Globus pallidus (tissue), 1 donor: ENCODE data around the gene ANKRD13B.

ENCODE experiments used
- DNase-seq: peaks from one replicate; pipeline ENCODE4 v3.0.0-alpha.2; 2015; ENCODE audit warnings: low spot score

Gene ANKRD13B

GRCh38 chr17:29581583-29582253 lies 11.2 kb upstream of the ANKRD13B start:
- DNase-seq: peak; percentile 8

- DNase-seq: no peak
Measured at GRCh38 chr17:29582254-29582765, 10.6 kb upstream of the ANKRD13B start.

GRCh38 chr17:29582772-29583171 lies 10.2 kb upstream of the ANKRD13B start:
- DNase-seq: peak; percentile 92

DNA sequence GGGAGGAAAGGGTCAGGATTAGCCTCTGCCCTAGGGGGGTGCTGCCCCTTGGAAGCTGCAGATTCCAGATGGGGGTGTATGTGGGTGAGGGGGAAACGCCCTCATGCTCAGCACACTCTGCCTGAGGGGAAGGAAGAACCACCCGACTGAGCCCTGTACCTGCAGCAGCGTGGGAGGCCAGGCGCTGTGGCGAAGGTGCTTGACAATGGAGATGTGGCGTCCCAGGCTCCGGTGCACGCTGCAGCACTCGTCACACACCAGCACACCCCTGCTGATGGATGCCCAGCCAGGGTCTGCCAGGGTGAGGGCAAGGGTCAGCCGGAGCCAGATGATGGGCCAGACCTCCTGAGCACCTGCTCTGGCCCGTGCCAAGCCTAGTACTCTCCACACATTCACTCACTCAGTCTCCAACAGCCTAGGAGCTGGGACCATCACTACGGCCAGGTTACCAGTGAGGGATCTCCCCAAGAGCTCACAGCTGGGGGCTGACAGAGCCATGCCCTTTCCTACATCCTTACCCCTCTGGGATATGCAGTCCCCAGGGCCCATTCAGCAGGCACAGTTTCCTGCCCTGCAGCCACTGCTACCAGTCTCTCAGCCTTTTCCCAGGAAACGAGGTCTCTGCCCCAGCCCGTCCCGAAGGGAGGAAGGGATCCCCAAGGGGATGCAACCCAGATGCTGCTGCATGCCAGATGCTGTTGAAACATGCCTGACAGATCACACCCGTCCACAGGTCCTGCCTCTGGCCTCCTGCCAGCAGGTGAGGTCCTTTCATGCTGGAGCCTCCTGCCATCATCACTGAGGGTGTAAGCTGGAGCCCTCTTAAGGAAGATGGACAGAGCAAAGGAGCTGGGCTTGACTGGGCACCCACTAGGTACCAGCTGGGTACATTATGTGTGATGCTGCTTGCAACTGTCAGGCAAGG lies 9.3 kb upstream of the ANKRD13B start:
- peak; percentile 27 for DNase-seq

GRCh38 chr17:29584452-29585079 lies 8.4 kb upstream of the ANKRD13B start:
- DNase-seq: peak; percentile 87

- no peak for DNase-seq
Measured at GRCh38 chr17:29585080-29585751, 7.7 kb upstream of the ANKRD13B start.

GRCh38 chr17:29586676-29587469 lies 6.1 kb upstream of the ANKRD13B start:
- DNase-seq: no peak

GRCh38 chr17:29587591-29587990 lies 5.3 kb upstream of the ANKRD13B start:
- no peak for DNase-seq

- DNase-seq: no peak
Measured at GRCh38 chr17:29588017-29588561, 4.8 kb upstream of the ANKRD13B start.

DNA sequence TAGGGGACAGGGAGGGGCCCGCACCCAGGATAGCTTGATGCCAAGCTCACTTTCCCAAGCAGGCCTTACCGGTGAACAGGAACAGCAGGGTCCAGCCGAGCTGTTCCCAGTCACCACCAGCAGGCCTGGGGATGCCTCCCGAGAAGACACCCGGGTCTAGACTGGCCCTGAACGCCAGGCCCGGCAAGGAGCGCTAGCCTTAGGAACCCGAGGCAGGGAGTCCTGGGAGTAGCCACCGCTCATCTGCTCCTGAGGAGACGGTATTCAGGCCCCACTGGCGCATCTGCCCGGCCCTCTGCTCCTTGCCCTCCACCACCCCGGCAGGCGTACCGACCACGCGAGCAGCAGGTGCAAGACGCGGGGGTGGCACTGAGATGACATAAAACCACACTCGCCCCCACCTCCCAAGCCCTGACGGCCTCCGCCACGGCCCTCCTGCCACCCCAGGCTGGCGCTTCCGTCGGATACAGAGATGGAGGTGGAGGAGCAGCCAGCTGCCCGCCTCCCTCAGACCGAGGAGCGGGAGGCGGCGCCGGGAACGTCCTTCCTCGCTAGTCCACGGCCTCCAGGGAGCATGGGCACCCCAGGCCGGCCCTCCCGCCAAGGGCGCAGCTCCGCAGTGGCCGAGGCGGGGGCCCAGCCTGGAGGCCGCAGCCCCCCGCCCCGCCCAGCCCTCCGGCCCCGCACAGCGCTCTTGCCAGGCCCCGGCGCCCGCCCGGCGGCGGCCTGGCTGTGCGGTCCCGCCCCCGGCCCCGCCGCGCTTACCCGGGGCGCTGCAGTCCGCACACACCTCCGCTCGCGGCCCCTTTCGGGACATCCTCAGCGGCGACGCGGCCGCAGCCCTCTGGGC lies 4.1 kb upstream of the ANKRD13B start:
- DNase-seq: no peak

- peak; percentile 92 for DNase-seq
Measured at GRCh38 chr17:29589524-29590410, 3.2 kb upstream of the ANKRD13B start, which contains the start of gene GIT1. TSS of gene GIT1 (minus strand) at chr17:29589648. CDS start at chr17:29589378, 270 bp downstream.

DNA sequence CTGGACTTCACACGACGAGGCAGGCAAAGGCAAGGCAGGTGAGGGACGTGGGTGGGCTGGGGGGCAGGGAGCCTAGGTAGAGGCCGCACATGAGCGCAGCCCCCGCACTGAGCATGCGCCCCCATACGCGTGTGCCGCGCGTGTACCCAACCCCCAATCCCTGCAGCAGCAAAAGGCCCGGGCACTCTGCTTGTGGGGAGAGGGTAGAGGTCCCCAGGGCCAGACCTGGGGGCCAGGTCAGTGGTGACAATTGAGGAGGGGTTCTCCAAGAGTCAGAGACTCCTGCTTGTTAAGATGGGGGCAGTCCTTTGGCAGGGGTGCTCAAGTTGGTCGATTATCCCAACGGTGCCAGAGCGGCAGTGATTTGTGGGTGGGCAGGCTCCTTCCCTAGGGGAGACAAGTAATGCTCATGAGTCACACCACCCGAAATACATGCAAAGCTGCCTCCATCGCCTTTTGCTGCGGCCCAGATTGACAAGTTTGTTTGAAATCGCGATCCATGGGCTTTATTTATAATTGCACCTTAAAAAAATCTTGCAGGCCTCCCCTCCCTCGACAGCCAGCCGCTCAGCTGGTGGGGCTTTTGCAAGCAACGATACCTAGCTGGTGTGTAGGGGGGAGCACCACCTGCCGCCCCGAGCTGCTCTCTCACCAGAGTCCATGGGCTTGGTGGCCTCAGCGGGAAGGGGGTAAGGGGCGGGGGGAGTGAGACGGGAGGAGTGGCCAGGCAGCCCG lies 2.4 kb upstream of the ANKRD13B start:
- no peak for DNase-seq

DNA sequence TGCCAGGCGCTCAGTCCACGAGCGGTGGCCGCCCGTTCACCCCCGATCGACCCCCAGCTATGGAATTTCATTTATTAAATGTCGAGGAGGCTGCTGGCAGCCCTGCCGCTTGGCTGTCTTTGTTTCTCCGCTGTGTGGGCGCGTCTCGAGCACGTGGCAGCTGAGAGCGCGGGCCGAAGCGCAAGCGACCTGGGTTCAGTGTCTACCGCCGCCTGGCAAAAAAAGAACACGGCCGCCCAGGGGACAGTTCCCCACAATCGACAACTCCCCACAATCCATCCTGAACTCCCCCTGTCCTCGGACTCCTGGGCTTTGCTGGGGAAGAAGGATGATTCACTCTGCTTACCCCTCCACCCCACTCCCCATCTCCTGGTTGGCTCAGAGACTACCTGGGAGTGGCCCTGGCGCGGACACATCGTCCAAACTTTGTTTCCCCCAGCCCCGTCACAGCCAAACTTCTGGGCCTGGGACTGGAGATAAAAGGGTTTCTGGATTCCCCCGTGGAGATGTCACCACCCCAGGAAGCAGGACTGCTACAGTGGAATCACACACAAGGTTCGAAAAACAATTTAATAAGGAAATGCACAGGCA lies 1.7 kb upstream of the ANKRD13B start:
- DNase-seq: peak; percentile 53

GRCh38 chr17:29591737-29592608 lies 959 bp upstream of the ANKRD13B start:
- DNase-seq: peak; percentile 91

DNA sequence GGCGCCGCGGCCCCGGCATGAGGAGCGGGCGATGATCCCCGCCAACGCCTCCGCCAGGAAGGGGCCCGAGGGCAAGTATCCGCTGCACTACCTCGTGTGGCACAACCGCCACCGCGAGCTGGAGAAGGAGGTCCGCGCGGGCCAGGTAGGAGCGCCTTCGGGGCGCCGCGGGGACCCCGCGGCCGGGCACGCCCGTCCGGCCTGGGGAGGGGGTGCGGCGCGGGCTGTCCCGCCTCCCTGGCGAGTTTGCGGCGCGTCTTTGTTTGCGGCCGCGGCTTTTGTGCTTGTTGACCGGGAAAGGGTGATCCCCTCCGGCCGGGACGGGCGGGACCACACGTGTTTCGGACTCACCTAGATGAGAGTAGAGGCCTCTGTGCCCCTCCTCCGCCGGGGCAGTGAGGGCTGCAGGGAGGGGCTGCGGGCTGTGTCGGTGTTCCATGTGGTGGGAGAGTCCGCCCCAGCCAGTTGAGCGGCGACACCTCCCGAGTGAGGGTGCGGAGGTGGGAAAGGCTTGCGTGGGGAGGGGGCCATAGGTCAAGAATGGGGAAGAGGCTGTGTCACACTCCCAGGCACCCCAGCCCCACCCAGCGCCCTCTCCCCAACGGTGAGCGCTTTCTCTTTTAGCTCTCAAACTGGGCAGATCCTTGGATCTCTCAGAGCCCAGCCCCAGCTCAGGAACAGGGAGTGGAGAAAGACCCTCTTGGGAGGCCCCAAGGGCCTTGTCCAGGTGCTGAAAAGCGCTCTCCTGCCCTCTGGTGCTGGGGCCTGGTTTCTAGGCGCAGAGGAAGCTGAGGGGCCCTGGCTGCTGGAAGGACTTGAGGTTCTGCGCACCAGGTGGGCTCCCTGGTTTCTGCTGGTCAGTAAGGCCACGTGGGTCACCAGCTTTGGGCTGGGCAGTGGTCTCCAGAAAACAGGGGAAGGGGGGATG lies 923 bp downstream of the ANKRD13B start:
- DNase-seq: peak; percentile 12
